HG03469 (cell line): ENCODE measurements around the gene IGSF22.
"Not testable (repeated sequence)": the region's sequence is repeated elsewhere in the genome, so short reads cannot be mapped to it uniquely, and the experiment has no call there.

Source experiments
- ATAC-seq: cut with Tn5 transposase; IDR thresholded peaks from one replicate; pipeline ENCODE4 v1.9.1; 2021; ENCODE audit warnings: mild to moderate bottlenecking, moderate library complexity, moderate number of reproducible peaks; ENCODE audit not compliant: unreplicated experiment

The IGSF22 gene

GRCh38 chr11:18692941-18693760 is 32.8 kb downstream of the IGSF22 start:
- no peak for ATAC-seq

- not testable (repeated sequence) for ATAC-seq
Measured at GRCh38 chr11:18691467-18692140, 34.4 kb downstream of the IGSF22 start.

GRCh38 chr11:18684267-18684666 is 41.7 kb downstream of the IGSF22 start:
- ATAC-seq = no peak

- ATAC-seq = no peak
Measured at GRCh38 chr11:18682466-18682865, 43.5 kb downstream of the IGSF22 start.

GRCh38 chr11:18681949-18682348 is 44.0 kb downstream of the IGSF22 start:
- ATAC-seq = not testable (repeated sequence)

GRCh38 chr11:18677560-18677959 is 48.4 kb downstream of the IGSF22 start:
- ATAC-seq = no peak

- no peak for ATAC-seq
Measured at GRCh38 chr11:18676803-18677202, 49.2 kb downstream of the IGSF22 start.

- not testable (repeated sequence) for ATAC-seq
Measured at GRCh38 chr11:18672209-18672608, 53.8 kb downstream of the IGSF22 start.

- ATAC-seq = no peak
Measured at GRCh38 chr11:18671246-18671645, 54.7 kb downstream of the IGSF22 start.

- no peak for ATAC-seq
Measured at GRCh38 chr11:18669711-18670110, 56.3 kb downstream of the IGSF22 start.

- no peak for ATAC-seq
Measured at GRCh38 chr11:18669219-18669596, 56.8 kb downstream of the IGSF22 start.

GRCh38 chr11:18668131-18668530 is 57.9 kb downstream of the IGSF22 start:
- no peak for ATAC-seq

GRCh38 chr11:18665353-18665872 is 60.6 kb downstream of the IGSF22 start:
- ATAC-seq = not testable (repeated sequence)

GRCh38 chr11:18657673-18658072 is 68.3 kb downstream of the IGSF22 start:
- ATAC-seq = no peak
